H9 (cell line): Measurements from ENCODE around the gene FAM184A. TPM values are rescaled to one million over a fixed set of nuclear protein-coding genes. Genes with fewer than 3 reads are reported as not detected.
A peak's percentile ranks its signal among the peaks of the same experiment; 100 is the strongest.

Experiments used
- DNase-seq: peaks from one replicate; pipeline ENCODE4 v3.0.0-alpha.2; 2017
- H2AFZ ChIP-seq: one replicate; pipeline ENCODE4 v1.6.1; 2013; ENCODE audit warnings: mild to moderate bottlenecking, low read length, control low read depth, moderate library complexity
- H2AK5ac ChIP-seq: 2 replicates; pipeline ENCODE4 v1.6.1; 2013; ENCODE audit warnings: low read length, control low read depth, mixed read lengths; ENCODE audit not compliant: insufficient read length
- H2BK120ac ChIP-seq: one replicate; pipeline ENCODE4 v1.6.1; 2013; ENCODE audit warnings: low read depth, mild to moderate bottlenecking, low read length, control low read depth, inconsistent platforms; ENCODE audit not compliant: poor library complexity, severe bottlenecking
- H2BK12ac ChIP-seq: 2 replicates; pipeline ENCODE4 v1.6.1; 2013; ENCODE audit warnings: low read length, control low read depth, mixed read lengths, low read depth; ENCODE audit not compliant: insufficient read length
- H2BK15ac ChIP-seq: 2 replicates; pipeline ENCODE4 v1.6.1; 2013; ENCODE audit warnings: low read depth, low read length, control low read depth
- H2BK20ac ChIP-seq: one replicate; pipeline ENCODE4 v1.6.1; 2013; ENCODE audit warnings: low read depth, mild to moderate bottlenecking, low read length, control low read depth, inconsistent platforms; ENCODE audit not compliant: poor library complexity, severe bottlenecking
- H2BK5ac ChIP-seq: 2 replicates; pipeline ENCODE4 v1.6.1; 2013; ENCODE audit warnings: low read length, control low read depth, mixed read lengths; ENCODE audit not compliant: insufficient read length
- H3K14ac ChIP-seq: 2 replicates; pipeline ENCODE4 v1.6.1; 2013; ENCODE audit warnings: low read length, control low read depth; ENCODE audit not compliant: insufficient read depth
- H3K18ac ChIP-seq: 2 replicates; pipeline ENCODE4 v1.6.1; 2013; ENCODE audit warnings: low read depth, mild to moderate bottlenecking, mixed read lengths, low read length, control low read depth; ENCODE audit not compliant: insufficient read length
- H3K23ac ChIP-seq: 2 replicates; pipeline ENCODE4 v1.6.1; 2013; ENCODE audit warnings: low read length, control low read depth, mixed read lengths, low read depth; ENCODE audit not compliant: insufficient read length
- H3K23me2 ChIP-seq: 2 replicates; pipeline ENCODE4 v1.6.1; 2013; ENCODE audit warnings: low read depth, mild to moderate bottlenecking, mixed read lengths, low read length, control low read depth; ENCODE audit not compliant: insufficient read length, poor library complexity, severe bottlenecking
- H3K27ac ChIP-seq: 2 replicates; pipeline ENCODE4 v1.5.1; 2013; ENCODE audit warnings: low read length, control low read depth, mixed read lengths, low read depth; ENCODE audit not compliant: insufficient read length
- H3K27me3 ChIP-seq: 2 replicates; pipeline ENCODE4 v1.6.1; 2013; ENCODE audit warnings: low read length, control low read depth, inconsistent platforms; ENCODE audit not compliant: insufficient read depth
- H3K4ac ChIP-seq: 2 replicates; pipeline ENCODE4 v1.6.1; 2013; ENCODE audit warnings: low read depth, mild to moderate bottlenecking, control low read depth, inconsistent platforms, low read length, moderate library complexity
- H3K4me1 ChIP-seq: 2 replicates; pipeline ENCODE4 v1.6.1; 2013; ENCODE audit warnings: low read length, control low read depth, inconsistent platforms; ENCODE audit not compliant: insufficient read depth
- H3K4me2 ChIP-seq: 2 replicates; pipeline ENCODE4 v1.6.1; 2013; ENCODE audit warnings: low read length, control low read depth, mixed read lengths; ENCODE audit not compliant: insufficient read length, insufficient read depth
- H3K56ac ChIP-seq: 2 replicates; pipeline ENCODE4 v1.6.1; 2013; ENCODE audit warnings: low read depth, mild to moderate bottlenecking, mixed read lengths, low read length, control low read depth; ENCODE audit not compliant: insufficient read length
- H3K79me1 ChIP-seq: 2 replicates; pipeline ENCODE4 v1.6.1; 2013; ENCODE audit warnings: low read depth, mild to moderate bottlenecking, moderate library complexity, low read length, control low read depth, inconsistent platforms; ENCODE audit not compliant: insufficient read depth, poor library complexity, severe bottlenecking
- H3K79me2 ChIP-seq: 2 replicates; pipeline ENCODE4 v1.6.1; 2013; ENCODE audit warnings: low read length, control low read depth, inconsistent platforms; ENCODE audit not compliant: insufficient read depth
- H3K9ac ChIP-seq: 2 replicates; pipeline ENCODE4 v1.6.1; 2013; ENCODE audit warnings: low read length, control low read depth, mixed read lengths; ENCODE audit not compliant: insufficient read length; ENCODE audit errors: extremely low read depth
- H3K9me3 ChIP-seq: one replicate; pipeline ENCODE4 v1.6.1; 2013; ENCODE audit warnings: low read depth, low read length, inconsistent platforms; ENCODE audit not compliant: control insufficient read depth
- H3T11ph ChIP-seq: one replicate; pipeline ENCODE4 v1.6.1; 2013; ENCODE audit warnings: mild to moderate bottlenecking, low read length, control low read depth, inconsistent platforms
- H4K20me1 ChIP-seq: one replicate; pipeline ENCODE4 v1.6.1; 2013; ENCODE audit not compliant: control insufficient read depth, insufficient read length, insufficient read depth
- H4K5ac ChIP-seq: 2 replicates; pipeline ENCODE4 v1.6.1; 2013; ENCODE audit warnings: low read depth, mild to moderate bottlenecking, mixed read lengths, low read length, control low read depth; ENCODE audit not compliant: insufficient read length
- H4K8ac ChIP-seq: replicated peaks from 2 replicates; pipeline ENCODE4 v1.6.1; 2013; ENCODE audit warnings: low read length, control low read depth, mixed read lengths, low read depth; ENCODE audit not compliant: insufficient read length
- H4K91ac ChIP-seq: 2 replicates; pipeline ENCODE4 v1.6.1; 2013; ENCODE audit warnings: low read depth, mild to moderate bottlenecking, moderate library complexity, mixed read lengths, low read length, control low read depth; ENCODE audit not compliant: insufficient read length
- H3K27ac Mint-ChIP-seq, 3 experiments: 2 replicates in 2 of 3; 3 replicates in 1 of 3; pipeline ENCODE4 v1.8.0; 2020 to 2021; ENCODE audit warnings: mixed read lengths in 3 of 3, mild to moderate bottlenecking in 1 of 3, moderate library complexity in 1 of 3
- H3K27me3 Mint-ChIP-seq: 2 replicates; pipeline ENCODE4 v1.8.0; 2021; ENCODE audit warnings: low read depth, mild to moderate bottlenecking, moderate library complexity, mixed read lengths
- H3K36me3 Mint-ChIP-seq, 3 experiments: 2 replicates in 2 of 3; 3 replicates in 1 of 3; pipeline ENCODE4 v1.8.0; 2020 to 2021; ENCODE audit warnings: low read depth in 3 of 3, mixed read lengths in 3 of 3; ENCODE audit not compliant: insufficient read depth in 1 of 3
- H3K4me1 Mint-ChIP-seq, 2 experiments: 2 replicates each; pipeline ENCODE4 v1.8.0; 2020; ENCODE audit warnings: mixed read lengths in 2 of 2
- H3K4me3 Mint-ChIP-seq, 2 experiments: 2 replicates in 1 of 2; 3 replicates in 1 of 2; pipeline ENCODE4 v1.8.0; 2020 to 2021; ENCODE audit warnings: mild to moderate bottlenecking in 2 of 2, mixed read lengths in 2 of 2, moderate library complexity in 1 of 2
- H3K9me3 Mint-ChIP-seq, 2 experiments: 2 replicates in 1 of 2; 3 replicates in 1 of 2; pipeline ENCODE4 v1.8.0; 2020; ENCODE audit warnings: mild to moderate bottlenecking in 2 of 2, mixed read lengths in 2 of 2, moderate library complexity in 1 of 2
- WGBS: extraction: QIAGEN DNeasy Blood & Tissue Kit; methylation state at CpG from one replicate; pipeline ENCODE4 v1.1.7; 2013; ENCODE audit warnings: missing lambda C conversion rate, low lambda C conversion rate, mixed read lengths; ENCODE audit not compliant: insufficient read length; ENCODE audit errors: extremely low coverage; 5-methylcytosine and 5-hydroxymethylcytosine counted together
- total RNA-seq: library from RNA; stranded (reverse); gene quantifications from 2 replicates; pipeline ENCODE4 v1.2.1, GENCODE V29; 2021
- TF ChIP-seq, protein P1 (sequence below): fragments of 200-600 bp; sonication (generic); conservative IDR thresholded peaks from 3 replicates; pipeline ENCODE4 v1.8.0; 2021; ENCODE audit warnings: antibody characterized with exemption, mild to moderate bottlenecking

The FAM184A gene
- total RNA-seq, 1 experiment from 2014 or later = 11.4 TPM

DNA sequence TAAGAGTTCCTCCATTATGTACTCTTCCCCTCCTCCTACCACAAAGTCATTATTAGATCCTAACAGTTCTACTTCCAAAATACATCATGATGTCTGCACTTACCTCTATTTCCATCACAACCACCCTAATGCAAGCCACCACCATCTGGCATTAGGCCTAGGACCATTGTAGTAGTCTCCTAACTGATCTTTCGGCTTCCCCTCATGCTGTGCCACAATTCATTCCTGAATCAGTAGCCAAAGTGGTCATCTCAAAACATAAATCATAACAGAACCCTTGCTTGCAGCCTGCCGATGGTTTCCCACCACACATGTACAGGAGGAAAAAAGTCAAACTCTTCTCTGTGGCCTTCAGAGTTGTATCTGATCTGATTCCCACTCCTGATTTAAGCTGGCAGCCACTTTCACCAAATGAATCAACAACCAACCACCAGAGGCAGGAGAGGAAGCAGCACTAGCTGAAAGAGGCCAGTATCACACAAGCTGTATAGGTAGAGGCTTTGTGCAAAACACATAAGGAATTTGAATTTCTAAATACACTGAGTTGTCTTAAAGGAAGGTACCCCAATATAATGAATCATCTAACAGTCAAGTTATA lies 26.1 kb downstream of the FAM184A start:
- Histone ChIP-seq H2BK5ac (no peak overlapping the region), H3K27ac (no peak overlapping the region), H3T11ph (no peak overlapping the region), H3K4ac (no peak overlapping the region), H4K8ac (no peak overlapping the region), H3K79me1 (no peaks in the 10 kb centered on the region), H3K18ac (no peak overlapping the region), H3K56ac (no peak overlapping the region), H3K9me3 (no peaks in the 10 kb centered on the region), H3K4me2 (no peak overlapping the region), H3K23ac (no peak overlapping the region), H2BK12ac (no peak overlapping the region), H2BK20ac (no peak overlapping the region), H4K5ac (no peak overlapping the region), H4K91ac (no peak overlapping the region), H3K4me1 (peaks cover 6% of the 10 kb centered on the region; the same call in 1 of the 2 replicates), H2AK5ac (no peak overlapping the region), H3K9ac (no peak overlapping the region), H3K14ac (no peak overlapping the region), H3K23me2 (no peaks in the 10 kb centered on the region), H3K27me3 (no peaks in the 10 kb centered on the region), H2BK120ac (no peak overlapping the region), H2BK15ac (no peak overlapping the region), H2AFZ (no peak overlapping the region), H3K79me2 (no peaks in the 10 kb centered on the region), H4K20me1 (no peaks in the 10 kb centered on the region)
- WGBS = no CpG with 5 or more reads among the region's 2 CpGs
- no peak overlapping the region for H3K4me3 Mint-ChIP-seq
- H3K27me3 Mint-ChIP-seq = no peaks in the 10 kb centered on the region
- H3K27ac Mint-ChIP-seq = peak overlapping the region in 2 of 3 experiments; percentile 68 to 76; a peak in 5 of 7 replicates
- TF ChIP-seq, protein P1, sequence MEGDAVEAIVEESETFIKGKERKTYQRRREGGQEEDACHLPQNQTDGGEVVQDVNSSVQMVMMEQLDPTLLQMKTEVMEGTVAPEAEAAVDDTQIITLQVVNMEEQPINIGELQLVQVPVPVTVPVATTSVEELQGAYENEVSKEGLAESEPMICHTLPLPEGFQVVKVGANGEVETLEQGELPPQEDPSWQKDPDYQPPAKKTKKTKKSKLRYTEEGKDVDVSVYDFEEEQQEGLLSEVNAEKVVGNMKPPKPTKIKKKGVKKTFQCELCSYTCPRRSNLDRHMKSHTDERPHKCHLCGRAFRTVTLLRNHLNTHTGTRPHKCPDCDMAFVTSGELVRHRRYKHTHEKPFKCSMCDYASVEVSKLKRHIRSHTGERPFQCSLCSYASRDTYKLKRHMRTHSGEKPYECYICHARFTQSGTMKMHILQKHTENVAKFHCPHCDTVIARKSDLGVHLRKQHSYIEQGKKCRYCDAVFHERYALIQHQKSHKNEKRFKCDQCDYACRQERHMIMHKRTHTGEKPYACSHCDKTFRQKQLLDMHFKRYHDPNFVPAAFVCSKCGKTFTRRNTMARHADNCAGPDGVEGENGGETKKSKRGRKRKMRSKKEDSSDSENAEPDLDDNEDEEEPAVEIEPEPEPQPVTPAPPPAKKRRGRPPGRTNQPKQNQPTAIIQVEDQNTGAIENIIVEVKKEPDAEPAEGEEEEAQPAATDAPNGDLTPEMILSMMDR = peak; percentile 30; the same call in 2 of the 3 replicates
- no peak for DNase-seq
- H3K36me3 Mint-ChIP-seq = peaks cover 5 to 26% (median 22%) of the 10 kb centered on the region in 3 experiments; a peak in 6 of 7 replicates
- peaks cover 26 to 40% of the 10 kb centered on the region in 2 experiments for H3K4me1 Mint-ChIP-seq
- H3K9me3 Mint-ChIP-seq = peaks cover 17% of the 10 kb centered on the region in 2 experiments
